GM08714 (cell line): ENCODE measurements around the gene ECSIT.
"Not testable (repeated sequence)": the region's sequence is repeated elsewhere in the genome, so short reads cannot be mapped to it uniquely, and the experiment has no call there.

Experiments
- H3K4me3 ChIP-seq: fragments of 200-500 bp; sonication (Bioruptor generic); 2 replicates; pipeline ENCODE4 v1.5.1; 2014; ENCODE audit warnings: mild to moderate bottlenecking, low read length, inconsistent platforms
- ZNF274 ChIP-seq: IDR thresholded peaks from 2 replicates; pipeline ENCODE4 v1.6.1; 2012; ENCODE audit warnings: mild to moderate bottlenecking, low read depth, low read length

The ECSIT gene, protein sequence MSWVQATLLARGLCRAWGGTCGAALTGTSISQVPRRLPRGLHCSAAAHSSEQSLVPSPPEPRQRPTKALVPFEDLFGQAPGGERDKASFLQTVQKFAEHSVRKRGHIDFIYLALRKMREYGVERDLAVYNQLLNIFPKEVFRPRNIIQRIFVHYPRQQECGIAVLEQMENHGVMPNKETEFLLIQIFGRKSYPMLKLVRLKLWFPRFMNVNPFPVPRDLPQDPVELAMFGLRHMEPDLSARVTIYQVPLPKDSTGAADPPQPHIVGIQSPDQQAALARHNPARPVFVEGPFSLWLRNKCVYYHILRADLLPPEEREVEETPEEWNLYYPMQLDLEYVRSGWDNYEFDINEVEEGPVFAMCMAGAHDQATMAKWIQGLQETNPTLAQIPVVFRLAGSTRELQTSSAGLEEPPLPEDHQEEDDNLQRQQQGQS

DNA sequence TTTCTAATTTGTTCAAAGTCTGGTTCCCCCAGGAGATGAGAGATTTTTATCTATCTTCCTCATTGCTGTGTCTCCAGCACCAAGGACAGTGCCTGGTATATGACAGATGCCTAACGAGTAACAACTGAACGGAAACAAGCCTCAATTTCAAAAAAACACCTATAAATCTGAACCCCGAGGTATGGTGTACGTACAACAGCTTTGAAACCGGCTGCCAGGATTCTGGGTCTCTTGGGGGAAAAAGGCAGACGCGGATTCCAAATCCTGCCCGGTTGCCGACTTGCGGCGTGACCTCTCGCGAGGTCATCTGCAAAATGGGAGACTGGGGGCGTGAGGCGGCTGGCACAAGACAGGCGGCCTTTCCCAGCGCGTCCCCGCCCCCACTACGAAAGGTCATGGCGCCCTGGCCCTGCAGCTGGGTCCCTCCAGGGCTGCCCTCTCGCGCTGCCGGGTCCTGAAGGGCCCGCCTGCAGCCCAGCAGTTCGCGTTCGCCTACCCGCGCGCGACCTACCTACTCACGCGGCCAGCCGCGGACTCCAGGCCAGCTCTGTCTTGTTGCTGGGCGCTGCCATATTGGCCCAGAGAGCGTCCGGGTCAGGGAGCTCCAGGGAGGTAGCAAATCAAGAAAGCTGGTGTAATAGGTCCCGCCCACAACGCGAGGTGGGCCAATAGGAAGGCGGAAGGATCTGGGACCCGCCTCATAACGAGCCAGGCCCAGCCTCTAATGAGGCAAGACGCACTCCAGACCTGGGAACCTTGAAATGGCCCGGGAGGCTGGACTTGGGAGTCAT lies at the start of gene ECSIT:
Gene ECSIT, minus strand, starts transcription at position 584 of the 791 bp plus-strand sequence. CDS start 9,964 bp downstream, outside the sequence.
- TF ChIP-seq ZNF274: no peak
- peak within 1 kb of the TSS; percentile 85 for H3K4me3 ChIP-seq

- H3K4me3 ChIP-seq: peak within 1 kb of the TSS; percentile 26; the same call in 1 of the 2 replicates
- no peak for TF ChIP-seq ZNF274
Measured at GRCh38 chr19:11577451-11578257, 48.7 kb upstream of the ECSIT start, which contains the start of gene ACP5. ACP5 (minus strand) TSS chr19:11577645; CDS start chr19:11577317, 328 bp downstream.

DNA sequence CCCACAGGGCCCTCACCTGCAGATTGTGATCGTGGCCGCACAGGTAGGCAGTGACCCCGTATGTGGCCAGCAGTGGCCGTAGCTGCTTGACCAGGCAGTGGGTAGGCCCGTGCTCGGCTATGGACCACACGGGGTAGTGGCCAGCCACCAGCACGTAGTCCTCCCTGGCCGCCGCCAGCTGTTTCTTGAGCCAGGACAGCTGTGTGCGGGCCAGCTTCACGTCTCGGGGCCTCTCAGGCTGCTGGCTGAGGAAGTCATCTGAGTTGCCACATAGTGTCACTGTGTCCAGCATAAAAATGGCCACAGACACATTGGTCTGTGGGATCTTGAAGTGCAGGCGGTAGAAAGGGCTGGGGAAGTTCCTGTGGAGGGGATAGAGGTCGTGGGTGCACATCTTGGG lies 47.3 kb upstream of the ECSIT start:
- no peak overlapping the region for H3K4me3 ChIP-seq
- no peak for TF ChIP-seq ZNF274

DNA sequence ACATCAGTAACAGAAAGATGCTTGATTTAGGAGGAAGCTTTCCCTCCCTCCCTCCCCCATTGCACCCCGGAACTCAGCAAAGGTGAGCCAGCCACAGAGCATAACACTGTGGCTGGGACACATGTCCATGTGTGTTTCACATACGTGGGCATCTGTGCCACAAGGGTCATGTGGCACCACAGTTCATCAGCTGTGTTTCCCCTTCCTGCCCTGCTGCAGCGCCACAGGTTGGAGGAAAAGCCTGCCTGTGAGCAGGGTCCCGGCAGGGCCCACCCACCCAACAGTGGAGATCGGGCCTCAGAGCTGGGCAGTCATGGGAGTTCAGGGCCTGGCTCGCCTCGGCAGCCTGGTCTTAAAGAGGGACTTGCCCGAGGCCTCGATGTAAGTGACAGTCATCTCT lies 45.8 kb upstream of the ECSIT start:
- H3K4me3 ChIP-seq: no peak overlapping the region
- no peak for TF ChIP-seq ZNF274

DNA sequence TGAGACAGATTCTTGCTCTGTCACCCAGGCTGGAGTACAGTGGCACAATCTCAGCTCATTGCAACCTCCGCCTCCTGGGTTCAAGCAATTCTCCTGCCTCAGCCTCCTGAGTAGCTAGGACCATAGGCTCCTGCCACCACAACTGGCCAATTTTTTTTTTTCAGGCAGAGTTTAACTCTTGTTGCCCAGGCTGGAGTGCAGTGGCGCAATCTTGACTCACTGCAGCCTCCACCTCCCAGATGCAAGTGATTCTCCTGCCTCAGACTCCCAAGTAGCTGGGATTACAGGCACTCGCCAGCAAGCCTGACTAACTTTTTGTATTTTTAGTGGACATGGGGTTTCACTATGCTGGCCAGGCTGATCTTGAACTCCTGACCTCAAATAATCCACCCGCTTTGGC lies 44.8 kb upstream of the ECSIT start:
- not testable (repeated sequence) for H3K4me3 ChIP-seq

GRCh38 chr19:11573354-11573753 lies 44.4 kb upstream of the ECSIT start:
- not testable (repeated sequence) for H3K4me3 ChIP-seq

GRCh38 chr19:11570039-11570462 lies 41.1 kb upstream of the ECSIT start:
- TF ChIP-seq ZNF274: no peak

DNA sequence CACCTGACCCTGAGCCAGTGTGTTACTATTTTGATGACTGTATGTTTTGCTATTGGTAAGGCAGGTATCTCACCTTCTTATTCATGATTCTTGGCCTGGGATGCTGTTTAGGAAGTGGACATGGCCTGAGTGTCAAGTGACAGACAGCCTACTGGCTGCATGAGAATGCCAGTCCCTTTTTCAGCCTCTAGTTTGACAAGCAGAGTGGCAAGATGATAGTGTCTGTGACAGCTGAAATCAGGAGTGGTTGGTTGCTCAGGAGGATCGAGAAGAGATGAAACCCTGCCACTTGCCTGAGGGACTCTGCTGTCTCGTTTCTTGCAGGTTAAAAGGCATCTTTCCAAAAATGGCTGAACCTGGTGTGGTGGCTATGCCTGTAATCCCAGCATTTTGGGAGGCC lies 37.2 kb upstream of the ECSIT start:
- no peak overlapping the region for H3K4me3 ChIP-seq
- no peak for TF ChIP-seq ZNF274

More at GRCh38 chr19:11570039-11570462, 41.1 kb upstream of the ECSIT start:
- H3K4me3 ChIP-seq: no peak overlapping the region

DNA sequence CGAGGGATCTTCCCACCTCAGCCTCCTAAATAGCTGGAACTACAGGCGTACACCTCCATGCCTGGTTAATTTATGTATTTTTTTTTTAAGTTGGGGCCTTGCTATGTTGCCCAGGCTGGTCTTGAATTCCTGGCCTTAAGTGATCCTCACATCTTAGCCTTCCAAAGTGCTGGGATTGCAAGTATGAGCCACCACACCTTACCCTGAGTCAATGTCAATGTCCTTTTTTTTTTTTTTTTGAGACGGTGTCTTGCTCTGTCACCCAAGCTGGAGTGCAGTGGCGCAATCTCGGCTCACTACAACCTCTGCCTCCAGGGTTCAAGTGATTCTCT lies 36.7 kb upstream of the ECSIT start:
- H3K4me3 ChIP-seq: not testable (repeated sequence)

DNA sequence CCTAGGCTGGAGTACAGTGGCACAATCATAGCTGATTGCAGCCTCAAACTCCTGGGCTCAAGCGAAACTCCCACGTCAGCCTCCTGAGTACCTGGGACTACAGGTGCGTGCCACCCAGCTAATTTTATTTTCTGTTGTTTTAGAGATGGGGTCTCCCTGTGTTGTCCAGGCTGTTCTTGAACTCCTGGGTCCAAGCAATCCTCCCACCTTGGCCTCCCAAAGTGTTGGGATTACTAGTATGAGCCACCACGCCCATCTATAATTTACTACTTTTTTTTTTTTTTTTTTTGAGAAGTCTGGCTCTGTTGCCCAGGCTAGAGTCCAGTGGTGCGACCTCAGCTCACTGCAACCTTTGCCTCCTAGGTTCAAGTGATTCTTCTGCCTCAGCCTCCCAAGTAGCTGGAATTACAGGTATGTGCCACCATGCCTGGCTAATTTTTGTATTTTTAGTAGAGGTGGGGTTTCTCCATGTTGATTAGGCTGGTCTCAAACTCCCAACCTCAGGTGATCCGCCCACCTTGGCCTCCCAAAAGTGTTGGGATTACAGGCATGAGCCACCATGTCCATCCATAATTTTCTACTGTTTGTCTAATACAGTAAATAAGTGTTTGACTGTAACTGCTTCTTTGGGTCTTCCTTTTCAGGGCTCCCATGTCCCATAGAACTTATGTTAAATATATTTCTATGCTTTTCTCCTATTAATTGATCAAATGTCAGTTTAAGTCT lies 35.3 kb upstream of the ECSIT start:
- not testable (repeated sequence) for H3K4me3 ChIP-seq

GRCh38 chr19:11563532-11563931 lies 34.6 kb upstream of the ECSIT start:
- H3K4me3 ChIP-seq: no peak overlapping the region
- TF ChIP-seq ZNF274: no peak

- no peak for TF ChIP-seq ZNF274
- H3K4me3 ChIP-seq: peak overlapping the region; percentile 98; the same call in 1 of the 2 replicates
Measured at GRCh38 chr19:11560404-11561051, 31.6 kb upstream of the ECSIT start.
